Measurements from ENCODE around the gene MYPOP. TPM values are rescaled to one million over a fixed set of nuclear protein-coding genes. Genes with fewer than 3 reads are reported as not detected.

MYPOP gene
- total and polyA plus RNA-seq, 2 donors (not counting 3 experiments of a cell fraction or from before 2014, with no cell fraction given): 3.9 to 9.0 TPM

GRCh38 chr19:45842198-45842597 lies 60.2 kb downstream of the MYPOP start:
- FAIRE-seq (no peak), DNase-seq (ENCODE audit: low read depth, low spot score) (no peak)
- intact Hi-C loops (cut with micrococcal nuclease): no loop called here
- TF ChIP-seq POLR2A (IDR thresholded peaks at IDR 0.05; ENCODE audit: low read depth, low read length): no peak
- no peak for TF ChIP-seq MAX (IDR thresholded peaks at IDR 0.05; ENCODE audit: insufficient read depth, insufficient read length)
- no peak for TF ChIP-seq FOS (IDR thresholded peaks at IDR 0.05; ENCODE audit: borderline replicate concordance, insufficient read depth, low read length)
- TF ChIP-seq GATA2 (IDR thresholded peaks at IDR 0.05; ENCODE audit: insufficient read depth, insufficient read length, low read depth, low read length): no peak
- TF ChIP-seq MYC (IDR thresholded peaks at IDR 0.05; ENCODE audit: low read depth, low read length): no peak
- TF ChIP-seq POLR2AphosphoS5 (IDR thresholded peaks at IDR 0.05; ENCODE audit: insufficient read depth, low read depth, low read length): no peak
- no peak for TF ChIP-seq EZH2 (IDR thresholded peaks at IDR 0.05; ENCODE audit: borderline replicate concordance, low read depth, low read length, severe bottlenecking)
- TF ChIP-seq CTCF (IDR thresholded peaks at IDR 0.05; ENCODE audit: extremely low read depth in 1 of 2, insufficient read depth in 1 of 2, low read depth in 1 of 2, low read length in 2 of 2): no peak
- no peak for TF ChIP-seq JUN (IDR thresholded peaks at IDR 0.05; ENCODE audit: borderline replicate concordance, insufficient read depth, insufficient read length, low read depth)
- H3K9me3 ChIP-seq (replicated peaks; ENCODE audit: control insufficient read depth, insufficient read depth, low read length): no peaks in the 10 kb centered on the region
- no peak overlapping the region for H3K4me2 ChIP-seq (ENCODE audit: insufficient read depth, low read length)
- no peaks in the 10 kb centered on the region for H3K27me3 ChIP-seq (ENCODE audit: control insufficient read depth in 2 of 2, insufficient read depth in 2 of 2, low read length in 2 of 2)
- no peak overlapping the region for H3K4me3 ChIP-seq (replicated peaks in 1 of 3; ENCODE audit: insufficient read depth in 1 of 3, low read depth in 1 of 3, low read length in 3 of 3)
- no peak overlapping the region for H3K9ac ChIP-seq (replicated peaks; ENCODE audit: extremely low read depth, insufficient read depth, low read length)
- peaks cover 30 to 33% of the 10 kb centered on the region in 2 experiments for H3K36me3 ChIP-seq (ENCODE audit: control insufficient read depth in 2 of 2, extremely low read depth in 1 of 2, insufficient read depth in 2 of 2, low read length in 2 of 2)
- no peak overlapping the region for H2AFZ ChIP-seq (ENCODE audit: low read depth, low read length)
- BruUV-seq (replicated peaks): no TSS peak
- no peaks in the 10 kb centered on the region for H3K9me1 ChIP-seq (replicated peaks; ENCODE audit: control insufficient read depth, extremely low read depth, insufficient read depth, low read length)
- no peaks in the 10 kb centered on the region for H3K79me2 ChIP-seq (ENCODE audit: control insufficient read depth, insufficient read depth, low read length)
- POLR2A ChIA-PET: no interaction called here
- CTCF ChIA-PET: interaction anchor here (1.3 kb wide), 1 partner anchor 25 kb away, joined by 4 read pairs; no protein-coding TSS in a partner anchor
- H3K27ac ChIP-seq (ENCODE audit: insufficient read depth, low read depth, low read length): no peak overlapping the region
- H3K4me1 ChIP-seq (ENCODE audit: control insufficient read depth, extremely low read depth, insufficient read depth, low read length): no peaks in the 10 kb centered on the region
- dilution Hi-C loops (cut with MboI; ENCODE audit: extremely low pct_ligation_motif_present, low sequenced_read_pairs): no loop called here
- no peaks in the 10 kb centered on the region for H4K20me1 ChIP-seq (replicated peaks; ENCODE audit: control insufficient read depth, extremely low read depth, insufficient read depth, low read length)

Other genes starting within 250 kb of the MYPOP start
- not detected in 2 replicates for gene GIPR, start 234.4 kb downstream of the MYPOP start, total RNA-seq
- not detected in 2 replicates for gene GIPR, start 234.4 kb downstream of the MYPOP start, polyA plus RNA-seq
- gene SNRPD2, start 210.7 kb downstream of the MYPOP start, total RNA-seq: 519 and 532 TPM in 2 replicates
- 406 and 512 TPM in 2 replicates for gene SNRPD2, start 210.7 kb downstream of the MYPOP start, polyA plus RNA-seq
- gene QPCTL, start 209.9 kb downstream of the MYPOP start, total RNA-seq: 15.3 and 17.6 TPM in 2 replicates
- gene QPCTL, start 209.9 kb downstream of the MYPOP start, polyA plus RNA-seq: 22.5 and 26.0 TPM in 2 replicates
- gene FBXO46, start 171.7 kb downstream of the MYPOP start, total RNA-seq: 18.3 and 21.2 TPM in 2 replicates
- gene FBXO46, start 171.7 kb downstream of the MYPOP start, polyA plus RNA-seq: 7.7 and 7.8 TPM in 2 replicates
- gene MEIOSIN, start 169.2 kb downstream of the MYPOP start, total RNA-seq: not detected in 2 replicates
- not detected in 2 replicates for gene MEIOSIN, start 169.2 kb downstream of the MYPOP start, polyA plus RNA-seq
- gene SIX5, start 133.4 kb downstream of the MYPOP start, total RNA-seq: 15.2 and 16.7 TPM in 2 replicates
- 13.1 and 15.3 TPM in 2 replicates for gene SIX5, start 133.4 kb downstream of the MYPOP start, polyA plus RNA-seq
- gene DMPK, start 120.1 kb downstream of the MYPOP start, total RNA-seq: 70.4 and 73.3 TPM in 2 replicates
- 36.6 and 45.2 TPM in 2 replicates for gene DMPK, start 120.1 kb downstream of the MYPOP start, polyA plus RNA-seq
- gene DMWD, start 109.8 kb downstream of the MYPOP start, total RNA-seq: 81.1 and 81.6 TPM in 2 replicates
- gene DMWD, start 109.8 kb downstream of the MYPOP start, polyA plus RNA-seq: 36.9 and 45.5 TPM in 2 replicates
- gene RSPH6A, start 87.3 kb downstream of the MYPOP start, total RNA-seq: 0.25 and 0.62 TPM in 2 replicates
- 0.03 TPM in 1 of 2 replicates, not detected in the other for gene RSPH6A, start 87.3 kb downstream of the MYPOP start, polyA plus RNA-seq
- gene SYMPK, start 39.5 kb downstream of the MYPOP start, total RNA-seq: 94.5 and 95.7 TPM in 2 replicates
- gene SYMPK, start 39.5 kb downstream of the MYPOP start, polyA plus RNA-seq: 89.8 and 104 TPM in 2 replicates
- gene FOXA3, start 38.3 kb downstream of the MYPOP start, total RNA-seq: not detected in 2 replicates
- gene FOXA3, start 38.3 kb downstream of the MYPOP start, polyA plus RNA-seq: 0.06 TPM in 2 replicates
- gene IRF2BP1, start 16.5 kb downstream of the MYPOP start, total RNA-seq: 17.1 and 17.5 TPM in 2 replicates
- 12.3 and 16.6 TPM in 2 replicates for gene IRF2BP1, start 16.5 kb downstream of the MYPOP start, polyA plus RNA-seq
- not detected in 2 replicates for gene NANOS2, start 12.2 kb upstream of the MYPOP start, total RNA-seq
- gene NANOS2, start 12.2 kb upstream of the MYPOP start, polyA plus RNA-seq: not detected in 2 replicates
- gene NOVA2, start 71.3 kb upstream of the MYPOP start, total RNA-seq: 34.2 and 35.2 TPM in 2 replicates
- gene NOVA2, start 71.3 kb upstream of the MYPOP start, polyA plus RNA-seq: 4.2 and 5.6 TPM in 2 replicates
- 14.8 and 20.1 TPM in 2 replicates for gene CCDC61, start 92.9 kb upstream of the MYPOP start, total RNA-seq
- gene CCDC61, start 92.9 kb upstream of the MYPOP start, polyA plus RNA-seq: 9.6 and 10.3 TPM in 2 replicates
- not detected in 2 replicates for gene PGLYRP1, start 120.4 kb upstream of the MYPOP start, total RNA-seq
- gene PGLYRP1, start 120.4 kb upstream of the MYPOP start, polyA plus RNA-seq: not detected in 2 replicates
- gene IGFL4, start 138.4 kb upstream of the MYPOP start, total RNA-seq: not detected in 2 replicates
- not detected in 2 replicates for gene IGFL4, start 138.4 kb upstream of the MYPOP start, polyA plus RNA-seq
- gene IGFL3, start 222.1 kb upstream of the MYPOP start, total RNA-seq: not detected in 2 replicates
- not detected in 2 replicates for gene IGFL3, start 222.1 kb upstream of the MYPOP start, polyA plus RNA-seq
- not detected in 2 replicates for gene IGFL2, start 245.6 kb upstream of the MYPOP start, total RNA-seq
- not detected in 2 replicates for gene IGFL2, start 245.6 kb upstream of the MYPOP start, polyA plus RNA-seq

Measured in endothelial cell of umbilical vein (primary cell).